H9 (cell line): ENCODE data around the gene MYCBPAP. TPM values are rescaled to one million over a fixed set of nuclear protein-coding genes. Genes with fewer than 3 reads are reported as not detected.

Experiments
- DNase-seq: peaks from one replicate; pipeline ENCODE4 v3.0.0-alpha.2; 2017
- H2AFZ ChIP-seq: one replicate; pipeline ENCODE4 v1.6.1; 2013; ENCODE audit warnings: mild to moderate bottlenecking, low read length, control low read depth, moderate library complexity
- H2AK5ac ChIP-seq: 2 replicates; pipeline ENCODE4 v1.6.1; 2013; ENCODE audit warnings: low read length, control low read depth, mixed read lengths; ENCODE audit not compliant: insufficient read length
- H2BK120ac ChIP-seq: one replicate; pipeline ENCODE4 v1.6.1; 2013; ENCODE audit warnings: low read depth, mild to moderate bottlenecking, low read length, control low read depth, inconsistent platforms; ENCODE audit not compliant: poor library complexity, severe bottlenecking
- H2BK12ac ChIP-seq: 2 replicates; pipeline ENCODE4 v1.6.1; 2013; ENCODE audit warnings: low read length, control low read depth, mixed read lengths, low read depth; ENCODE audit not compliant: insufficient read length
- H2BK15ac ChIP-seq: 2 replicates; pipeline ENCODE4 v1.6.1; 2013; ENCODE audit warnings: low read depth, low read length, control low read depth
- H2BK20ac ChIP-seq: one replicate; pipeline ENCODE4 v1.6.1; 2013; ENCODE audit warnings: low read depth, mild to moderate bottlenecking, low read length, control low read depth, inconsistent platforms; ENCODE audit not compliant: poor library complexity, severe bottlenecking
- H2BK5ac ChIP-seq: 2 replicates; pipeline ENCODE4 v1.6.1; 2013; ENCODE audit warnings: low read length, control low read depth, mixed read lengths; ENCODE audit not compliant: insufficient read length
- H3K14ac ChIP-seq: 2 replicates; pipeline ENCODE4 v1.6.1; 2013; ENCODE audit warnings: low read length, control low read depth; ENCODE audit not compliant: insufficient read depth
- H3K18ac ChIP-seq: 2 replicates; pipeline ENCODE4 v1.6.1; 2013; ENCODE audit warnings: low read depth, mild to moderate bottlenecking, mixed read lengths, low read length, control low read depth; ENCODE audit not compliant: insufficient read length
- H3K23ac ChIP-seq: 2 replicates; pipeline ENCODE4 v1.6.1; 2013; ENCODE audit warnings: low read length, control low read depth, mixed read lengths, low read depth; ENCODE audit not compliant: insufficient read length
- H3K23me2 ChIP-seq: 2 replicates; pipeline ENCODE4 v1.6.1; 2013; ENCODE audit warnings: low read depth, mild to moderate bottlenecking, mixed read lengths, low read length, control low read depth; ENCODE audit not compliant: insufficient read length, poor library complexity, severe bottlenecking
- H3K27ac ChIP-seq: 2 replicates; pipeline ENCODE4 v1.5.1; 2013; ENCODE audit warnings: low read length, control low read depth, mixed read lengths, low read depth; ENCODE audit not compliant: insufficient read length
- H3K27me3 ChIP-seq: 2 replicates; pipeline ENCODE4 v1.6.1; 2013; ENCODE audit warnings: low read length, control low read depth, inconsistent platforms; ENCODE audit not compliant: insufficient read depth
- H3K4ac ChIP-seq: 2 replicates; pipeline ENCODE4 v1.6.1; 2013; ENCODE audit warnings: low read depth, mild to moderate bottlenecking, control low read depth, inconsistent platforms, low read length, moderate library complexity
- H3K4me1 ChIP-seq: 2 replicates; pipeline ENCODE4 v1.6.1; 2013; ENCODE audit warnings: low read length, control low read depth, inconsistent platforms; ENCODE audit not compliant: insufficient read depth
- H3K4me2 ChIP-seq: 2 replicates; pipeline ENCODE4 v1.6.1; 2013; ENCODE audit warnings: low read length, control low read depth, mixed read lengths; ENCODE audit not compliant: insufficient read length, insufficient read depth
- H3K56ac ChIP-seq: 2 replicates; pipeline ENCODE4 v1.6.1; 2013; ENCODE audit warnings: low read depth, mild to moderate bottlenecking, mixed read lengths, low read length, control low read depth; ENCODE audit not compliant: insufficient read length
- H3K79me1 ChIP-seq: 2 replicates; pipeline ENCODE4 v1.6.1; 2013; ENCODE audit warnings: low read depth, mild to moderate bottlenecking, moderate library complexity, low read length, control low read depth, inconsistent platforms; ENCODE audit not compliant: insufficient read depth, poor library complexity, severe bottlenecking
- H3K79me2 ChIP-seq: 2 replicates; pipeline ENCODE4 v1.6.1; 2013; ENCODE audit warnings: low read length, control low read depth, inconsistent platforms; ENCODE audit not compliant: insufficient read depth
- H3K9ac ChIP-seq: 2 replicates; pipeline ENCODE4 v1.6.1; 2013; ENCODE audit warnings: low read length, control low read depth, mixed read lengths; ENCODE audit not compliant: insufficient read length; ENCODE audit errors: extremely low read depth
- H3K9me3 ChIP-seq: one replicate; pipeline ENCODE4 v1.6.1; 2013; ENCODE audit warnings: low read depth, low read length, inconsistent platforms; ENCODE audit not compliant: control insufficient read depth
- H3T11ph ChIP-seq: one replicate; pipeline ENCODE4 v1.6.1; 2013; ENCODE audit warnings: mild to moderate bottlenecking, low read length, control low read depth, inconsistent platforms
- H4K20me1 ChIP-seq: one replicate; pipeline ENCODE4 v1.6.1; 2013; ENCODE audit not compliant: control insufficient read depth, insufficient read length, insufficient read depth
- H4K5ac ChIP-seq: 2 replicates; pipeline ENCODE4 v1.6.1; 2013; ENCODE audit warnings: low read depth, mild to moderate bottlenecking, mixed read lengths, low read length, control low read depth; ENCODE audit not compliant: insufficient read length
- H4K8ac ChIP-seq: replicated peaks from 2 replicates; pipeline ENCODE4 v1.6.1; 2013; ENCODE audit warnings: low read length, control low read depth, mixed read lengths, low read depth; ENCODE audit not compliant: insufficient read length
- H4K91ac ChIP-seq: 2 replicates; pipeline ENCODE4 v1.6.1; 2013; ENCODE audit warnings: low read depth, mild to moderate bottlenecking, moderate library complexity, mixed read lengths, low read length, control low read depth; ENCODE audit not compliant: insufficient read length
- H3K27ac Mint-ChIP-seq, 3 experiments: 2 replicates in 2 of 3; 3 replicates in 1 of 3; pipeline ENCODE4 v1.8.0; 2020 to 2021; ENCODE audit warnings: mixed read lengths in 3 of 3, mild to moderate bottlenecking in 1 of 3, moderate library complexity in 1 of 3
- H3K27me3 Mint-ChIP-seq: 2 replicates; pipeline ENCODE4 v1.8.0; 2021; ENCODE audit warnings: low read depth, mild to moderate bottlenecking, moderate library complexity, mixed read lengths
- H3K36me3 Mint-ChIP-seq, 3 experiments: 2 replicates in 2 of 3; 3 replicates in 1 of 3; pipeline ENCODE4 v1.8.0; 2020 to 2021; ENCODE audit warnings: low read depth in 3 of 3, mixed read lengths in 3 of 3; ENCODE audit not compliant: insufficient read depth in 1 of 3
- H3K4me1 Mint-ChIP-seq, 2 experiments: 2 replicates each; pipeline ENCODE4 v1.8.0; 2020; ENCODE audit warnings: mixed read lengths in 2 of 2
- H3K4me3 Mint-ChIP-seq, 2 experiments: 2 replicates in 1 of 2; 3 replicates in 1 of 2; pipeline ENCODE4 v1.8.0; 2020 to 2021; ENCODE audit warnings: mild to moderate bottlenecking in 2 of 2, mixed read lengths in 2 of 2, moderate library complexity in 1 of 2
- H3K9me3 Mint-ChIP-seq, 2 experiments: 2 replicates in 1 of 2; 3 replicates in 1 of 2; pipeline ENCODE4 v1.8.0; 2020; ENCODE audit warnings: mild to moderate bottlenecking in 2 of 2, mixed read lengths in 2 of 2, moderate library complexity in 1 of 2
- CTCF ChIP-seq: fragments of 200-600 bp; sonication (generic); conservative IDR thresholded peaks from 3 replicates; pipeline ENCODE4 v1.8.0; 2021; ENCODE audit warnings: antibody characterized with exemption, mild to moderate bottlenecking
- WGBS: extraction: QIAGEN DNeasy Blood & Tissue Kit; methylation state at CpG from one replicate; pipeline ENCODE4 v1.1.7; 2013; ENCODE audit warnings: missing lambda C conversion rate, low lambda C conversion rate, mixed read lengths; ENCODE audit not compliant: insufficient read length; ENCODE audit errors: extremely low coverage; 5-methylcytosine and 5-hydroxymethylcytosine counted together
- total RNA-seq: library from RNA; stranded (reverse); gene quantifications from 2 replicates; pipeline ENCODE4 v1.2.1, GENCODE V29; 2021

MYCBPAP gene
- total RNA-seq, 1 experiment from 2014 or later = 1.7 TPM

DNA sequence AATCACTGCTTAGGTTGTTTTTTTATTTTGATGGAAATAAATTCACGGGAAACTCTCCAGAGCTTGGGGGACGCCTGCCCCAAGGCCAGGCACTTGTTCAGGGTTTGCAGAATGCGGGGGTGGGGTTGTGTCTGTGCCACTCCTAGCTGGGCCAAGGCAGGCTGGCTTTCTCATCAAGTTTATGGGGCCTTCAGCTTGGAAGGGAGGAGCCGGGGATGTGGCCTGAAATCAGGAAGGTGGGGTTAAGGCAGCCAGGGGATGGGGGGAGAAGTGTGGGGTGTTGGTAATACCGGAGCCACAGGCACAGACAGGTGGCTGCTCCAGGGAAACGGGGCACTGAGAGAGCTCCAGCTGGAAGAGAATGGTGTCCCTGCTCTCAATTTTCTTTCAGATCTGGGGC, 37.8 kb upstream of the MYCBPAP start:
- Histone ChIP-seq H3K4me1 (peaks cover 3% of the 10 kb centered on the region; the same call in 1 of the 2 replicates), H3K27me3 (peaks cover 12% of the 10 kb centered on the region; the same call in 1 of the 2 replicates), H2BK12ac (no peak overlapping the region), H4K91ac (no peak overlapping the region), H3K4me2 (no peak overlapping the region), H3K23me2 (no peaks in the 10 kb centered on the region), H3K23ac (no peak overlapping the region), H2BK15ac (no peak overlapping the region), H3K9me3 (no peaks in the 10 kb centered on the region), H3K27ac (no peak overlapping the region), H3K79me2 (no peaks in the 10 kb centered on the region), H3K79me1 (no peaks in the 10 kb centered on the region), H2BK120ac (no peak overlapping the region), H4K5ac (no peak overlapping the region), H3T11ph (no peak overlapping the region), H4K8ac (no peak overlapping the region), H2BK20ac (no peak overlapping the region), H3K9ac (no peak overlapping the region), H3K18ac (no peak overlapping the region), H2AFZ (no peak overlapping the region), H3K4ac (no peak overlapping the region), H3K56ac (no peak overlapping the region), H2BK5ac (no peak overlapping the region), H3K14ac (no peak overlapping the region), H4K20me1 (no peaks in the 10 kb centered on the region), H2AK5ac (no peak overlapping the region)
- no peak for TF ChIP-seq CTCF
- peaks cover 16 to 28% of the 10 kb centered on the region in 2 experiments for H3K4me1 Mint-ChIP-seq
- peaks cover 0 to 4% (median 2%) of the 10 kb centered on the region in 3 experiments; a peak in 5 of 7 replicates for H3K36me3 Mint-ChIP-seq
- H3K9me3 Mint-ChIP-seq = no peaks in the 10 kb centered on the region
- H3K27ac Mint-ChIP-seq = no peak overlapping the region
- whole genome bisulfite sequencing = no CpG with 5 or more reads among the region's 6 CpGs
- DNase-seq = no peak
- peaks cover 41% of the 10 kb centered on the region for H3K27me3 Mint-ChIP-seq
- peak overlapping the region in 1 of 2 experiments; percentile 65; a peak in 1 of 5 replicates for H3K4me3 Mint-ChIP-seq
